DND-41 (cell line): ENCODE data around the gene HSD17B10.

Experiments used
- CTCF ChIP-seq: IDR thresholded peaks from 2 replicates; pipeline ENCODE4 v1.5.1; 2012; ENCODE audit warnings: borderline replicate concordance, low read length, moderate library complexity, mild to moderate bottlenecking; ENCODE audit not compliant: poor library complexity, severe bottlenecking; ENCODE audit errors: extremely low read depth
- EZH2 ChIP-seq: IDR thresholded peaks from 3 replicates; pipeline ENCODE4 v1.6.1; 2012; ENCODE audit warnings: borderline replicate concordance, low read depth, mild to moderate bottlenecking, moderate library complexity, low read length, inconsistent platforms; ENCODE audit not compliant: severe bottlenecking

GRCh38 chrX:53438174-53438831 is 4.1 kb upstream of the HSD17B10 start:
- TF ChIP-seq CTCF (no peak), EZH2 (no peak)
